Progenitor cell of endocrine pancreas (in vitro differentiated cells): ENCODE measurements around the gene NRXN3. TPM values are rescaled to one million over a fixed set of nuclear protein-coding genes. Genes with fewer than 3 reads are reported as not detected.

Experiments
- DNase-seq: peaks from one replicate; pipeline ENCODE4 v3.0.0; 2021; ENCODE audit warnings: low spot score; ENCODE audit not compliant: unreplicated experiment
- H3K27ac Mint-ChIP-seq: 2 replicates; pipeline ENCODE4 v1.8.0; 2021; ENCODE audit warnings: mild to moderate bottlenecking, moderate library complexity, mixed read lengths
- H3K27me3 Mint-ChIP-seq: 2 replicates; pipeline ENCODE4 v1.8.0; 2021; ENCODE audit warnings: mixed read lengths
- H3K36me3 Mint-ChIP-seq: 2 replicates; pipeline ENCODE4 v1.8.0; 2022; ENCODE audit warnings: mixed read lengths; ENCODE audit not compliant: insufficient read depth
- H3K4me1 Mint-ChIP-seq: 2 replicates; pipeline ENCODE4 v1.8.0; 2021; ENCODE audit warnings: low read depth, mixed read lengths
- H3K4me3 Mint-ChIP-seq: 2 replicates; pipeline ENCODE4 v1.8.0; 2021; ENCODE audit warnings: low read depth, mild to moderate bottlenecking, moderate library complexity, mixed read lengths
- H3K9me3 Mint-ChIP-seq: 2 replicates; pipeline ENCODE4 v1.8.0; 2021; ENCODE audit warnings: low read depth, mixed read lengths
- total RNA-seq: library from RNA; stranded (reverse); gene quantifications from 2 replicates; pipeline ENCODE4 v1.2.1, GENCODE V29; 2021
- TF ChIP-seq, protein P1 (sequence below): fragments of 200-600 bp; sonication (generic); IDR thresholded peaks from one replicate; pipeline ENCODE4 v1.5.0; 2021; ENCODE audit warnings: antibody characterized with exemption, mild to moderate bottlenecking; ENCODE audit not compliant: unreplicated experiment

The NRXN3 gene
- total RNA-seq, 1 donor from 2014 or later = 22.1 TPM

DNA sequence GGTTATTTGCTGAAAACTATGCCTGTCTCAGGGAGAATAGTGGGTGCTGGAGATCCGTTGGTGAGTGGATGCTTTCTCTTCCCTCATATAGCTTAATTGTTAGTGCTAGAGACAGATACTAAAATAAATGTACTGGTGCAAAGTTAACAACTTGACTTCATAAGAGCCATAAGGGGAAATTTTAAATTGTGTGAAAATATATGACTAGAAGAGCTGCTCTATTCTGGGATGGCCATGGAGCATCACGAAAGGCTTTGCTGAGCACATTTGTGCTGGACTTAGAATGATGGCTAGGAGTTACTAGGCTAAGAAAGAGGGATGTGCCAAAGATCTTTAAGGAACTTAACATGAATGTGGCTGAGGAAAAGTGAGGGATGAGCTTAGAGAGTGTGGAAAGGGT lies 668.8 kb downstream of the NRXN3 start:
- no peak for DNase-seq
- no peak overlapping the region for H3K4me3 Mint-ChIP-seq
- peaks cover 4% of the 10 kb centered on the region for H3K4me1 Mint-ChIP-seq
- TF ChIP-seq, protein P1, sequence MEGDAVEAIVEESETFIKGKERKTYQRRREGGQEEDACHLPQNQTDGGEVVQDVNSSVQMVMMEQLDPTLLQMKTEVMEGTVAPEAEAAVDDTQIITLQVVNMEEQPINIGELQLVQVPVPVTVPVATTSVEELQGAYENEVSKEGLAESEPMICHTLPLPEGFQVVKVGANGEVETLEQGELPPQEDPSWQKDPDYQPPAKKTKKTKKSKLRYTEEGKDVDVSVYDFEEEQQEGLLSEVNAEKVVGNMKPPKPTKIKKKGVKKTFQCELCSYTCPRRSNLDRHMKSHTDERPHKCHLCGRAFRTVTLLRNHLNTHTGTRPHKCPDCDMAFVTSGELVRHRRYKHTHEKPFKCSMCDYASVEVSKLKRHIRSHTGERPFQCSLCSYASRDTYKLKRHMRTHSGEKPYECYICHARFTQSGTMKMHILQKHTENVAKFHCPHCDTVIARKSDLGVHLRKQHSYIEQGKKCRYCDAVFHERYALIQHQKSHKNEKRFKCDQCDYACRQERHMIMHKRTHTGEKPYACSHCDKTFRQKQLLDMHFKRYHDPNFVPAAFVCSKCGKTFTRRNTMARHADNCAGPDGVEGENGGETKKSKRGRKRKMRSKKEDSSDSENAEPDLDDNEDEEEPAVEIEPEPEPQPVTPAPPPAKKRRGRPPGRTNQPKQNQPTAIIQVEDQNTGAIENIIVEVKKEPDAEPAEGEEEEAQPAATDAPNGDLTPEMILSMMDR = no peak
- H3K9me3 Mint-ChIP-seq = peaks cover 3% of the 10 kb centered on the region
- no peaks in the 10 kb centered on the region for H3K36me3 Mint-ChIP-seq
- no peak overlapping the region for H3K27ac Mint-ChIP-seq
- H3K27me3 Mint-ChIP-seq = peaks cover 11% of the 10 kb centered on the region

DNA sequence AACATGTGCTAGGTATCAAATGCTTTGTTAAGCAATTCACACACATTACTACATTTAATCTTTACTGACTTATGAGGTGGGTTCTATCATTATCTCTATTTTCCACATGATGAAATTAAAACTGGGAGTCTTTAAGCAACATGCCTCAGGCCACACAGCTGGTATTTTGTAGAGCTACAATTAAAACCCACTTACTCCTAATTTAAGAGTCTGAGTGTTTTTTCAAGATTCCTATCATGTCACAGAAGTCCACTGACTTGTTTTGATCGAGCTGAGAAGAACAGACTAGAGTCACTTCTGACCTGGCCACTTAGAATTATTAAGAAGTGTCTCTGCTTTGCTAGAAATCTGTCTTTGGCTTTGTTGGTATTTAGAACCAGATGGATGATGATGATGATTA lies 670.7 kb downstream of the NRXN3 start:
- DNase-seq = no peak
- Mint-ChIP-seq H3K36me3 (no peaks in the 10 kb centered on the region), H3K9me3 (peaks cover 3% of the 10 kb centered on the region), H3K27me3 (peaks cover 6% of the 10 kb centered on the region), H3K4me3 (no peak overlapping the region), H3K4me1 (no peaks in the 10 kb centered on the region), H3K27ac (no peak overlapping the region)
- TF ChIP-seq, protein P1 = no peak

DNA sequence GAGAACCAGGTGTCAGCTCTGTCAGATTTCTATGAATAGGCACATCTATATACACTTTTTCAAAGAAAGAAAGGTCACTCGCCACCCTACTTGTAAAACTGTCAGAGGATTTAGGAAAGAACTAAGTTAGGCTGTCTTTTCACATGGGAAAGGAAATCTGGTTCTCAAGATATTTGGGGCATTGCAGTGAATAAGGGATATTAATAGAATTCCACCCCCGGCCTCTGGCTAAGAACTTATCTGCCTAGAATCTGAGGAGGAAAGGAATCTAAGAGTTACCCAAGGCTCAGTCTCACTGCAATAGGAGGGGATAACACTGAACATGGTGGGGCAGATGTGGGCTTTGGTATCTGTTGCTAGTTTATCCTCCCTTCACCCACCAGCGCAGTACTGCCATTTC lies 677.6 kb downstream of the NRXN3 start:
- Mint-ChIP-seq H3K9me3 (peaks cover 1% of the 10 kb centered on the region), H3K36me3 (no peaks in the 10 kb centered on the region), H3K27me3 (peaks cover 21% of the 10 kb centered on the region), H3K4me1 (no peaks in the 10 kb centered on the region), H3K4me3 (no peak overlapping the region), H3K27ac (no peak overlapping the region)
- DNase-seq = no peak
- TF ChIP-seq, protein P1 = no peak

DNA sequence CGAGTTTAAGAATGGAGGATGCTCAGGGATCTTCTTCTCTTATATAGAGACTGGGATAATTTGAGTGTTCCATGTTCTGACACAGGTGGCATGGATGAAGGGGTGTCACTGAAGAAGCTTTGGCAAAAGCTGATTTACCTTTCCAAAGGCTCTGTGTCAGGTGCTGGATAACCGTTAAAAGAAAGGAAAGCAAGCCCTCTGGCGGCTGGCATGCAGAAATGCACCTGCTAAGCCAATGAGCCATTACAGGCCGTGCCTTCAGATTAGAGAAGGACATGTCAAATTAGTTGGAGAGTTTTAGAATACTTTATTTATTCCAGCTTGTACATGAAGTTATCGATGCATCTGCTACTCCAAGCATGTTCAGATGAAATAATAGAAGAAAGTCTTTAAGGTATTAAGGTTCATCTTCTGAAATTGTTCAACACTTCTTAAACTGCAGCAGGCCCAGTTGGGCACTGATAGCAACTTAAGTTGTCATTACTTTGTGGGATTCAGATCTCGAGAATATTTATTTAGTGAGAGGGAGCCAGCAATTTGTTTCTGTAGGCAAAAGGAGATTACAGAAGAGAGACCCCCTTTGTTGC lies 678.2 kb downstream of the NRXN3 start:
- TF ChIP-seq, protein P1 = peak; percentile 97
- no peak overlapping the region for H3K27ac Mint-ChIP-seq
- peaks cover 21% of the 10 kb centered on the region for H3K27me3 Mint-ChIP-seq
- DNase-seq = peak; percentile 36
- H3K9me3 Mint-ChIP-seq = no peaks in the 10 kb centered on the region
- H3K4me1 Mint-ChIP-seq = no peaks in the 10 kb centered on the region
- no peak overlapping the region for H3K4me3 Mint-ChIP-seq
- H3K36me3 Mint-ChIP-seq = no peaks in the 10 kb centered on the region

DNA sequence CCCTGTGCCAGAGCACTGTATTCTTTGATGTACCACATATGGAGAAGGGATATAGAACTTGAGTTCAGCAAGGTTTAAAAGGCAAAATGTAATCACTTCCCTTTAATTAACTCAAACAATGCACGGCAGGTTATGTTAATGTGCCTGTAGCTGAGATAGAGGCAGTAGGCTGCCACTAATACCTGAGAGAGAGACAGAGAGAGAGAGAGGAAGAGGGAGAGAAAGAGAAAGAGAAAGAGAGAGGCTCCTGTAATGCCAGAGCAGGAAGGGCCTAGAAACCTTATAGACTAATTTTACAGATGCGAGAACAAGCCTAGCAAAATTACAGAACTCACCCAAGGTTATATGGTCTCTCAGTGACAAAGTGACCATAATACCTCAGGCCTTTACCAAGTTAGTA lies 679.8 kb downstream of the NRXN3 start:
- no peak for DNase-seq
- peaks cover 21% of the 10 kb centered on the region for H3K27me3 Mint-ChIP-seq

More for the DNA sequence above, 679.8 kb downstream of the NRXN3 start:
- H3K9me3 Mint-ChIP-seq = no peaks in the 10 kb centered on the region
- no peak overlapping the region for H3K4me3 Mint-ChIP-seq
- no peaks in the 10 kb centered on the region for H3K36me3 Mint-ChIP-seq
- TF ChIP-seq, protein P1 = no peak
- no peaks in the 10 kb centered on the region for H3K4me1 Mint-ChIP-seq
- no peak overlapping the region for H3K27ac Mint-ChIP-seq
